ENCODE results near the gene SRGN. TPM values are rescaled to one million over a fixed set of nuclear protein-coding genes. Genes with fewer than 3 reads are reported as not detected.

SRGN gene
- total and polyA plus RNA-seq, 2 of the 8 experiments (the other 6 are each of a cell fraction or from before 2014, with no cell fraction given) = 0.06 TPM; not detected in 1

- H3K79me2 ChIP-seq (ENCODE audit: control insufficient read depth in 1 of 2, insufficient read depth in 2 of 2, low read length in 2 of 2) = peaks cover 0 to 71% of the 10 kb centered on the region in 2 experiments; a peak in 2 of 4 replicates
- ChIA-PET POLR2A (ENCODE audit: partially characterized antibody) (no interaction called here), CTCF (ENCODE audit: partially characterized antibody) (interaction anchor here (0.9 kb wide), 1 partner anchor 31 kb away, joined by 4 read pairs; no protein-coding TSS in a partner anchor)
- no peak overlapping the region for H3K4me2 ChIP-seq (ENCODE audit: insufficient read depth in 1 of 2, low read depth in 2 of 2, low read length in 2 of 2)
- H2BK15ac ChIP-seq (ENCODE audit: low read length) = no peak overlapping the region
- H3K56ac ChIP-seq (replicated peaks; ENCODE audit: insufficient read length, low read depth, low read length) = no peak overlapping the region
- FAIRE-seq (no peak), DNase-seq (ENCODE audit: low read depth in 1 of 2, low spot score in 2 of 2) (no peak)
- H3K27me3 ChIP-seq (replicated peaks in 1 of 4; ENCODE audit: control insufficient read depth in 3 of 4, extremely low read depth in 1 of 4, insufficient read depth in 3 of 4, low read length in 3 of 4) = no peaks in the 10 kb centered on the region
- no peaks in the 10 kb centered on the region for H3K79me1 ChIP-seq (ENCODE audit: low read depth, low read length)
- H2BK120ac ChIP-seq (replicated peaks; ENCODE audit: low read depth, low read length) = no peak overlapping the region
- H3K4me1 ChIP-seq (replicated peaks in 1 of 4; ENCODE audit: control insufficient read depth in 3 of 4, insufficient read depth in 4 of 4, low read length in 3 of 4) = no peaks in the 10 kb centered on the region
- no peak overlapping the region for H2BK5ac ChIP-seq (ENCODE audit: low read depth, low read length)
- H2BK12ac ChIP-seq (ENCODE audit: low read depth, low read length) = no peak overlapping the region
- no peaks in the 10 kb centered on the region for H3K23me2 ChIP-seq (ENCODE audit: low read depth, low read length)
- H3K4ac ChIP-seq (replicated peaks; ENCODE audit: insufficient read length, low read depth, low read length) = no peak overlapping the region
- H3K9me3 ChIP-seq (ENCODE audit: insufficient read depth in 2 of 2, low read depth in 1 of 2, low read length in 1 of 2) = no peaks in the 10 kb centered on the region
- H3K27ac ChIP-seq (ENCODE audit: low read depth, low read length) = no peak overlapping the region
- no peak overlapping the region for H2BK20ac ChIP-seq (ENCODE audit: low read length)
- no peak overlapping the region for H2AK5ac ChIP-seq (ENCODE audit: low read depth, low read length)
- peaks cover 0 to 15% (median 2%) of the 10 kb centered on the region in 4 experiments; a peak in 2 of 8 replicates for H3K36me3 ChIP-seq (ENCODE audit: control insufficient read depth in 2 of 4, insufficient read depth in 4 of 4, low read length in 3 of 4)
- H4K20me1 ChIP-seq (replicated peaks in 1 of 2; ENCODE audit: control insufficient read depth in 1 of 2, insufficient read depth in 2 of 2, low read length in 2 of 2) = peaks cover 1 to 3% of the 10 kb centered on the region in 2 experiments
- no peak overlapping the region for H3K9ac ChIP-seq (replicated peaks in 1 of 4; ENCODE audit: extremely low read depth in 1 of 4, low read depth in 3 of 4, low read length in 3 of 4)
- no peak overlapping the region for H3K14ac ChIP-seq (ENCODE audit: insufficient read length)
- no peak overlapping the region for H3K23ac ChIP-seq (ENCODE audit: insufficient read length)
- no peak overlapping the region for H4K5ac ChIP-seq (ENCODE audit: insufficient read length, low read depth, low read length)
- no peak overlapping the region for H2AFZ ChIP-seq (ENCODE audit: low read length)
- H4K8ac ChIP-seq (ENCODE audit: extremely low read depth, insufficient read depth, low read length) = no peak overlapping the region
- no peak overlapping the region for H3K4me3 ChIP-seq (ENCODE audit: extremely low read depth in 1 of 4, insufficient read depth in 2 of 4, low read depth in 3 of 4, low read length in 4 of 4)
- no peak overlapping the region for H4K91ac ChIP-seq (replicated peaks; ENCODE audit: insufficient read length, low read length)
- WGBS, 2 experiments (ENCODE audit: extremely low coverage in 1 of 2, insufficient coverage in 1 of 2, insufficient read length in 1 of 2, insufficient replicate concordance in 2 of 2, low coverage in 1 of 2, low lambda C conversion rate in 2 of 2, missing lambda C conversion rate in 1 of 2) = 90% methylated on average over 2 of the region's 2 CpGs; no CpG with 5 or more reads in 1 of the 2 experiments
- no peak overlapping the region for H3K18ac ChIP-seq (ENCODE audit: extremely low read depth, low read length)
- TF ChIP-seq RNF2 (IDR thresholded peaks at IDR 0.05; ENCODE audit: borderline replicate concordance, low read depth, low read length, missing control alignments, poor library complexity, severe bottlenecking) = no peak
- no peak for TF ChIP-seq ZNF274 (IDR thresholded peaks at IDR 0.05; ENCODE audit: borderline replicate concordance, extremely low read depth, low read length)
- TF ChIP-seq POU5F1 (IDR thresholded peaks at IDR 0.05; ENCODE audit: low read depth, low read length) = no peak
- TF ChIP-seq FOSL1 (IDR thresholded peaks at IDR 0.05; ENCODE audit: insufficient read depth, low read depth, low read length) = no peak
- no peak for TF ChIP-seq POLR2AphosphoS5 (IDR thresholded peaks at IDR 0.05; ENCODE audit: low read depth, low read length)
- no peak for TF ChIP-seq NRF1 (IDR thresholded peaks at IDR 0.05; ENCODE audit: low read depth, low read length)
- no peak for TF ChIP-seq TEAD4 (IDR thresholded peaks at IDR 0.05; ENCODE audit: low read depth, low read length)
- no peak for TF ChIP-seq MAX (IDR thresholded peaks at IDR 0.05)
- TF ChIP-seq YY1 (IDR thresholded peaks at IDR 0.05; ENCODE audit: low read depth, low read length) = no peak
- TF ChIP-seq SP2 (IDR thresholded peaks at IDR 0.05; ENCODE audit: low read length) = no peak
- no peak for TF ChIP-seq MAFK (IDR thresholded peaks at IDR 0.05; ENCODE audit: low read depth, low read length)
- no peak for TF ChIP-seq EZH2 (IDR thresholded peaks at IDR 0.05; ENCODE audit: low read depth, low read length, severe bottlenecking)
- TF ChIP-seq SIRT6 (IDR thresholded peaks at IDR 0.05; ENCODE audit: low read length) = no peak
- TF ChIP-seq SP1 (IDR thresholded peaks at IDR 0.05; ENCODE audit: low read depth, low read length) = no peak
- no peak for TF ChIP-seq JUND (IDR thresholded peaks at IDR 0.05; ENCODE audit: low read length)
- TF ChIP-seq EGR1 (IDR thresholded peaks at IDR 0.05; ENCODE audit: borderline replicate concordance, low read depth, low read length) = no peak
Measured at GRCh38 chr10:69130251-69130650, 42.3 kb downstream of the SRGN start.
